Right atrium auricular region (tissue), 2 donors: ENCODE data around the gene SLIT3. TPM values are rescaled to one million over a fixed set of nuclear protein-coding genes. Genes with fewer than 3 reads are reported as not detected.

Source experiments
- DNase-seq: peaks from one replicate; pipeline ENCODE4 v3.0.0-alpha.2; 2019; ENCODE audit warnings: low spot score
- H3K27ac ChIP-seq, 2 donors: fragments of 200-600 bp; sonication (generic); 1 replicate in 1 of 2; 2 replicates in 1 of 2; pipeline ENCODE4 v1.5.1; 2016 to 2019
- H3K27me3 ChIP-seq, 2 donors: fragments of 200-600 bp; sonication (generic); one replicate each; pipeline versions ENCODE4 v1.5.1 to v1.6.0; 2017 to 2019
- H3K36me3 ChIP-seq: fragments of 200-600 bp; sonication (generic); one replicate; pipeline ENCODE4 v1.5.1; 2016
- H3K4me1 ChIP-seq, 2 donors: fragments of 200-600 bp; sonication (generic); one replicate each; pipeline versions ENCODE4 v1.5.1 to v1.6.0; 2017 to 2019
- H3K4me3 ChIP-seq, 2 donors: fragments of 200-600 bp; sonication (generic); 1 replicate in 1 of 2; 2 replicates in 1 of 2; pipeline ENCODE4 v1.5.1; 2017 to 2019; ENCODE audit warnings: mild to moderate bottlenecking in 1 of 2, moderate library complexity in 1 of 2
- H3K9me3 ChIP-seq, 2 donors: fragments of 200-600 bp; sonication (generic); one replicate each; pipeline ENCODE4 v1.5.1; 2019
- total RNA-seq, 2 donors: library from RNA; depleted of rRNA; stranded (reverse); fragments of >200 nt; gene quantifications; one replicate each; pipeline ENCODE4 v1.1.0, GENCODE V29; 2016
- TF ChIP-seq, protein P1 (sequence below), 2 donors: fragments of 200-600 bp; sonication (generic); IDR thresholded peaks; one replicate each; pipeline ENCODE4 v1.5.1; 2019; ENCODE audit warnings: antibody characterized with exemption in 2 of 2

The SLIT3 gene
- total RNA-seq, 2 donors from 2014 or later: 66.1 to 85.8 TPM

DNA sequence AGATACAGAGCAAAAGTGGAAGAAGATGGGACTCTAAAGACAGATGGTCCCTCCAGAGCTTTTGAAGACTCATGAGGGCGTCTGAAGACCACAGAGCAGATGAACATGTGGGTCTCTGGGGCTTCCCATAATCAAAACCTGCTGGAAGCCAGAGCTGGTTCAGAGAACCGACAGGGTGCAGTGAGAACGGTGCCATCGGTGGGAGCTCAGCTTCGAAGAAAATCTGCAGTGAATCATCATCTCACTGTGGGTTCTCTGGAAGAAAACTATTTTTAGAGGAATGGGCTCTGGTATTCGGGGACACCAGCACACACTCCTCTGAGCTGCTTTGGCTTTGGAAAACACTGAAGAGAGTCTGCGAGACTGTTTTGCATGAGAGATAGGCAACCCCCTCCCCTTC is 499.4 kb downstream of the SLIT3 start:
- Histone ChIP-seq H3K4me1 (no peaks in the 10 kb centered on the region), H3K4me3 (no peak overlapping the region), H3K27ac (no peak overlapping the region), H3K9me3 (no peaks in the 10 kb centered on the region), H3K36me3 (peaks cover 4% of the 10 kb centered on the region), H3K27me3 (no peaks in the 10 kb centered on the region)
- DNase-seq: no peak
- TF ChIP-seq, protein P1, sequence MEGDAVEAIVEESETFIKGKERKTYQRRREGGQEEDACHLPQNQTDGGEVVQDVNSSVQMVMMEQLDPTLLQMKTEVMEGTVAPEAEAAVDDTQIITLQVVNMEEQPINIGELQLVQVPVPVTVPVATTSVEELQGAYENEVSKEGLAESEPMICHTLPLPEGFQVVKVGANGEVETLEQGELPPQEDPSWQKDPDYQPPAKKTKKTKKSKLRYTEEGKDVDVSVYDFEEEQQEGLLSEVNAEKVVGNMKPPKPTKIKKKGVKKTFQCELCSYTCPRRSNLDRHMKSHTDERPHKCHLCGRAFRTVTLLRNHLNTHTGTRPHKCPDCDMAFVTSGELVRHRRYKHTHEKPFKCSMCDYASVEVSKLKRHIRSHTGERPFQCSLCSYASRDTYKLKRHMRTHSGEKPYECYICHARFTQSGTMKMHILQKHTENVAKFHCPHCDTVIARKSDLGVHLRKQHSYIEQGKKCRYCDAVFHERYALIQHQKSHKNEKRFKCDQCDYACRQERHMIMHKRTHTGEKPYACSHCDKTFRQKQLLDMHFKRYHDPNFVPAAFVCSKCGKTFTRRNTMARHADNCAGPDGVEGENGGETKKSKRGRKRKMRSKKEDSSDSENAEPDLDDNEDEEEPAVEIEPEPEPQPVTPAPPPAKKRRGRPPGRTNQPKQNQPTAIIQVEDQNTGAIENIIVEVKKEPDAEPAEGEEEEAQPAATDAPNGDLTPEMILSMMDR (IDR thresholded peaks at IDR 0.05): no peak

DNA sequence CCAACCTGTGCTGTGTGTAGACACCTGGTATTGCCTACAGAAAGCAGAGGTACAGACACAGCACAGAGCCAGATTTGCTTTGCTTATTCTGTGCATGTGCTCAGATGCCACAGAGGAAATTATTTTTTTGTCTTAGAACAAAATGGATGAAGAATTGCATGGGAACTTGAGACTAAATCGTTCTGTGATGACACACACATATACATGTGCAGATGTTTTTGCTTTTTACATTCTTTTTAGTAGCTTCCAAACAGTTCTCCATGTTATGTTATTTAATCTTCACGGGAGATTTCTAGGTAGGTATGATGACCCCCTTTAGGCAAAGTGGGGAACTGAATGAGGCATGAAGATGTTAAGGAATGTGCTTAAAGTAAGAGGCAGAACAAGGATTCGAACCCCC is 500.2 kb downstream of the SLIT3 start:
- no peak overlapping the region for H3K4me3 ChIP-seq
- H3K27ac ChIP-seq: no peak overlapping the region
- no peaks in the 10 kb centered on the region for H3K9me3 ChIP-seq
- H3K4me1 ChIP-seq: no peaks in the 10 kb centered on the region
- H3K27me3 ChIP-seq: no peaks in the 10 kb centered on the region
- TF ChIP-seq, protein P1 (IDR thresholded peaks at IDR 0.05): no peak
- DNase-seq: no peak
- H3K36me3 ChIP-seq: no peaks in the 10 kb centered on the region

DNA sequence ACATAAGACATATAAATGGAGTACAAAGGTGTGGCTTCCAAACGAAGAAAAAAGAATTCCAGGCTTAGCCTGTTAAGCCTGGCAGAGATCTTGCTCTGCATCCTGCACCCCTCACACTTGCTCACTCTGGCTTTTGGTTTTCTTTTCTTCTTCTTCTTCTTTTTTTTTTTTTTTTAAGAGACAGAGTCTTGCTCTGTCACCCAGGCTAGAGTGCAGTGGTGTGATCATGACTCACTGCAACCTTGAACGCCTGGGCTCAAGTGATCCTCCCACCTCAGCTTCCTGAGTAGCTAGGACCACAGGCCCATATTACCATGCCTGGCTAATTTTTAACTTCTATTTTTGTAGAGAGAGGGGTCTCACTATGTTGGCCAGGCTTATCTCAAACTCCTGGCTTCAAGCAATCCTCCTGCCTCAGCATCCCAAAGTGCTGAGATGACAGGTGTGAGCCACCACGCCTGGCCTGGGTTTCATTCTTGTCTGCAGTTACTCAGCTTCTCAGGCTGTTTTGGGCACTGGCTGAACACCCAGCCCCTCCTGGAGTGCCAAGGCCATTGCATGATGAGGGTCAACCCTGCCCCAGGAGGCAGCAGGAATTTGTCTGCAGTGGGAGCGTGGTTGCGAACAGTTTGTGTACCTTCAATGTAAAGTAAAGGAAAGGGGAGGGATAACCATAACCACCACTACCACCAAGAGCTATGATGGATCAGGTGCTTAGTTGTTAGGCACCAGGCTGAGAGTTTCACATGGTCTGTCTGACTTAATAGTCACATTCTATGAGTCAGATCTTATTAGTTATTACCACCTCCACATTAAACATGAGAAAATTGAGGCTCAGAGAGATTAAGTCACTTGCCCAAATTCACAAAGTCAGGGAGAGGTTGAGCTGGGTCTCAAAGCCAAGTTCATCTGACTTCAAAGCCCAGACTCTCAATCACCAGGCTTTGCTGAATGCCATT is 502.6 kb downstream of the SLIT3 start:
- Histone ChIP-seq H3K4me3 (no peak overlapping the region), H3K4me1 (peaks cover 0 to 10% of the 10 kb centered on the region in 2 donors), H3K36me3 (no peaks in the 10 kb centered on the region), H3K27ac (no peak overlapping the region), H3K27me3 (no peaks in the 10 kb centered on the region), H3K9me3 (no peaks in the 10 kb centered on the region)
- TF ChIP-seq, protein P1 (IDR thresholded peaks at IDR 0.05): no peak
- no peak for DNase-seq

DNA sequence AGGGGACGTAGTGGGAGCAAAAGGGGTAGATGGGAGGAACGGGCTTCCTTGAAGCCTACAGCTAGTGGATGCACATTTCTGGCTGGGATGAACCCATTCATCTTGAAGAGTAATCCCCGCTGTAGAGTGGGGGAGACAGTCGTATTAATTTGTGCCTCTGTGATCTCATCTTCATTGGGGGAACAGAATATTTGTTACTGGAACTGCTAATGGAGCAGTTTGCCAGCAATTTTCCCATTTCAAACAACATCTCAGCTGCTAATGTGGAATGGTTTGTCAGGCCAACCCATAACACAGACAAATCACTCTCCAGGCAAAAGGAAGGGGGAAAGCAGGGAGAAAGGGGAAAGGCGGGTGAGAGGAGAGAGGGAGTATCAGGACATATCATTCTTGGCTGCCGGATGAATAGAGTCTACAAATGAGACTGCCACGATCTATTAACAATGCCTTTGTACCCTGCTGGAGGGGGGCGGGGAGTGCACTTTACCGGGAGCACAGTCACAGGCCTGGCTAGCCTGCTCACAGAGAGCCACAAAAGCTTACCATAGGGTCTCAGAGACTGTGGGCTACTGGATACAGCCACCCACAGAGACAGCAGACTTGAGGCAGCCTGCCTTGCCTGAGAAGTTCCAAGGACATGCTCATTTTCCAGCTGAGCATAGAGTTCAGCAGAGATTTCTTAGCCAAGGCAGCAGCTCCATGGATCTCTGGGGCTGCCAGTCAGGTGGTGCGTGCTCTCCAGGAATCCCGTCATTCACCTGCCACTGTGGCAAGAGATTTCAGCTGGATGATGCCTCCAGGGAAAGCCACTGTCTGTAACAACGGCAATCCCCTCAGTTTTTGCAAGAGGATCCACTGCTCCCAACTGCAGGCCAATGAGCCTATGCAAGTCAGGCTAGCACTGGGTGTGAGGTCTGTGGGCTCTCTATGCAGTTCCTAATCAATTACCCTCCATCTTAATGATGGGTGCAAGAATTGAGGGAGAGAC is 504.1 kb downstream of the SLIT3 start:
- H3K4me3 ChIP-seq: no peak overlapping the region
- H3K4me1 ChIP-seq: peaks cover 0 to 13% of the 10 kb centered on the region in 2 donors
- H3K27ac ChIP-seq: no peak overlapping the region
- TF ChIP-seq, protein P1 (IDR thresholded peaks at IDR 0.05): no peak
- DNase-seq: no peak
- H3K9me3 ChIP-seq: no peaks in the 10 kb centered on the region
- H3K36me3 ChIP-seq: no peaks in the 10 kb centered on the region
- no peaks in the 10 kb centered on the region for H3K27me3 ChIP-seq

DNA sequence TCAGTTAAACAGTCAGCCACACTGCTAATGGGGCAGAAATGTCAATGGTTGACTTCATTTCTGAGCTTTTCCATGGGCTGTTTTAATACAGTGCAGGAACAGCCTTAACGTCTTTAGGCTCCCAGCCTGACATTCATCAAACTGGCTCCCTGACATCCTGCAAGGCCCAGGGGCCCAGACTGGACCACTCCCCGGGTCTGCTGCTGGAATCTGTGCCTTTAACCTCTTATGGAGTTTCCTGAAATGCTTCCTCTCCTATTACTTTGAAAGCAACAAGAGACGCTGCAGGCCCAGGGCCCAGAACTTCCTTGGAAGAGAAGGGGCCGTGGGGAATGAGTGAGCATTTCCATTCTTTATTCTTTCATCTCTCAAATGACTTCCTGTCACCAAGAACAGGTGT is 504.9 kb downstream of the SLIT3 start:
- Histone ChIP-seq H3K4me1 (peaks cover 0 to 13% of the 10 kb centered on the region in 2 donors), H3K27ac (no peak overlapping the region), H3K4me3 (no peak overlapping the region), H3K36me3 (no peaks in the 10 kb centered on the region), H3K27me3 (no peaks in the 10 kb centered on the region), H3K9me3 (no peaks in the 10 kb centered on the region)
- no peak for DNase-seq
- TF ChIP-seq, protein P1 (IDR thresholded peaks at IDR 0.05): no peak
